DMS79 (cell line): ENCODE measurements around the gene ETV5.
"Not testable (repeated sequence)": the region's sequence is repeated elsewhere in the genome, so short reads cannot be mapped to it uniquely, and the experiment has no call there.

Experiments used
- DNase-seq: peaks from one replicate; lab custom pipeline; 2025; lab: John Stamatoyannopoulos, UW

ETV5 gene

DNA sequence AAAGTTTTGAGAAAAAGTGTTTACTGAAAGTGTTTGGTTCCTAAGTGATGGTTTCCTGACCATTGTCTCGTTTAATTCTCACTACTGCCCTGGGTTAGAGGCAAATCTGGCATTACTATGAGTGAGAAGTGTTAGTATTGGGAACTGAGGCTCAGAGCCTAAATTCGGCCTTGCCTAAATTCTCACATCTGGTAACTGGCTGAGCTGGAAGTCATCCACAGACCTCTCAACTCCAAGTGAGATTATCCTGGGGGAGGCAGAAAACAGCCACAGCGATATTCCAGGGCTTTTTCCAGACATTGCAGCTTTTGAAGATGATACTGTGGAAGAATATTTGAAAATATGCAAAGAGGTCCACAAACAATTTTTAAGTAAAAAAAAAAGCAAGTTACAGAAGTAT, 86.0 kb downstream of the ETV5 start:
- DNase-seq: no peak

DNA sequence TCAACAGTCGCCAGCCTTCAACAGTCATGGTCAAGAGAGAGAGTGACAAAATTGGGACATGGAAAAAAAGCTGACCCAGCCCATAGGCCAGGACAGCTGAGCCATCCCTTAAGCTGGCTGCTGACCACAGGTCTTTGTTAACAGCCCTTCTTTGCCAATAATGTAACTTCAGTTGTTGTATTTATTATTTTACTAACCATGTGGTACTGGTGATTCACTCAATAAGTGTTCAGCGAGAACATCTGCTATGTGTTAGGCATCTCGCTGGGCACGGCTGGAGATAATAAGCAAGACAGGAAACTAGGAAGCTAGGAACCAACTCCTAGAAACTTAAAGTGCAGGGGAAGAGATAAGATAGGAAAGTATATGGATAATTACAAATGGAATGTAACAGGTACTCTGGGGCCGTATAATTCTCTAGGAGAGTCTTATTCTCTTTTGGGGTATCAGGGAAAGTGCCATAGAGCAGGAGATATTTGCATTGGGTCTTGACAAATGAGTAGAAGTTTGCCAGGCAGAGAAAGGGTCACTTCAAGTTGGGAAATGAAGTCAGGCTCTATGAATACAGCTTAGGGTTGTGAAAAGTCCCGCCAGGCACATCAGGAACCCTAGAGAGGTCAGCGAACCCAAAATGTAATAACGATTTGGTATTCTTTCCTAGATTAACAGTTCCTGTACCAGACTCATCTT, 87.1 kb downstream of the ETV5 start:
- DNase-seq: no peak

DNA sequence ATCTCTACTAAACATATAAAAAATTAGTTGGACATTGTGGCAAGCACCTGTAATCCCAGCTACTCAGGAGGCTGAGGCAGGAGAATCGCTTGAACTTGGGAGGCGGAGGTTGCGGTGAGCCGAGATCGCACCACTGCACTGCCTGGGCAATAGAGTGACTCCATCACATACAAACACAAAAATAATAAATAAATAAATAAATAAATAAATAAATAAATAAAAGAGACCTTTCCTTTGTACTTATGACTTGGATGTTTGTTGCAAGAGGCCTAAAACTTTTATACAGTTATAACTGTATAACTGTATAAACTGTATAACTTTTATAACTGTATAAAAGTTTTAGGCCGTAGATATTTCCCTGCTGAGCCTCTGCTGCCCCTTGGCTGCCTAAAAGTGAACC, 87.6 kb downstream of the ETV5 start:
- not testable (repeated sequence) for DNase-seq

DNA sequence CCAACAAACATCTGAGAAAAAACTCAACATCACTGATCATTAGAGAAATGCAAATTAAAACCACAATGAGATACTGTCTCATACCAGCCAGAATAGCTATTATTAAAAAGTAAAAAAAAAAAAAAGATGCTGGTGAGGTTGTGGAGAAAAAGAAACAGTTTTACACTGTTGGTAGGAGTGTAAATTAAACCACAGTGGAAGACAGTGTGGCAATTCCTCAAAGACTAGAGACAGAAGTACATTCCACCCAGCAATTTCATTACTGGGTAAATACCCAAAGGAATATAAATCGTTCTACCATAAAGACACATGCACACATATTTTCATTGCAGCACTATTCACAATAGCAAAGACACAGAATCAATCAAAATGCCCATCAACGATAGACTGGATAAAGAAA, 89.6 kb downstream of the ETV5 start:
- DNase-seq: not testable (repeated sequence)

DNA sequence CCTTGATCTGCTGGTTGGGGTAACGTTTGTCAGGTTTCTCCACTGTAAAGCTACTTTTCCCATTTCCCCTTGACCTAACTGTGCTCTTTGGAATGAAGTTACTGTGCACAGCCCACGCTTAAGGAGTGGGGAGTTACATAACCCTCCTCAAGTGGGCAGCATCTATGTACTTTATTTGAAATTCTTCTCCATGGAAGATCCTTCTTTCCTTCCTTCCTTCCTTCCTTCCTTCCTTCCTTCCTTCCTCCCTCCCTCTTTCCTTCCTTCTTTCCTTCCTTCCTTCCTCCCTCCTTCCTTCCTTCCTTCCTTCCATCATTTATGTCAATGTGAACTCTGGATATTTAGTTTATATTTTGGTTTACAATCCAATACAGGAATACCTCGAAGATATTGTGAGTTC, 94.0 kb downstream of the ETV5 start:
- DNase-seq: no peak

DNA sequence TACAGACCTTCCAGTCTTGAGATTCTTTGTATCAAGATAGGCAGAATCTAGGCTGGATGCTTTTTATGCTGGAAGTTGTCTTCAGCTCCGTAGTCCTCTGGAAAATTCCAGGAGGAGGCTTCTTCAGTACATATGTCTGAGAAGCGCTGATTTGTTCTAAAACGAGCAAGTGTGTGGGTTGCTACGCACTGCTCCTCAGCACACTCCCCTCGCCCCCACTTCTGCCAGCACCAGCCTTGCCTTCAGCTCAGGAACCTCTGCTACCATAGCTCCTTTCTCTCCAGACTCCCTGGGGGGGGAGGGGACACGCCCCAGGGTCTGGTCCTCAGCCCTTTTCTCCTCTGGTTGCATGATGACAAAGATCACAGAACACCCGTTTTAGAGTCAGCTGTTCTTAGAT, 95.6 kb downstream of the ETV5 start:
- no peak for DNase-seq

DNA sequence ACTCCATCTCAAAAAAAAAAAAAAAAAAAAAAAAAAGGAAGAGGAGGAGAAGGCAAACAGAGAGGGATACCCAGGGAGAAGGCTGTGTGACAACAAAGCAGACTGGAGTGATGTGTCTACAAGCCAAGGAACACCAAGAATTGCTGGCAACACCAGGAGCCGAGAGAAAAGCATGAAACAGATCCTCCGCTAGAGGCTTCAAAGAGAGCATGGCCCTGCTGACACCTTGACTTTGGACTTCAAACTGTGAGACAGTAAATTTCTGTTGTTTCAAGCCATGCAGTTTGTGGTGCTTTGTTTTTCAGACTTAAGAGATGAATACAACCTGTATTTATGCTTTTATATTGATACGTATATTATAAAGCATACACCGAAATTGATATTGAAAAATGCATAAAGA, 96.8 kb downstream of the ETV5 start:
- DNase-seq: no peak

DNA sequence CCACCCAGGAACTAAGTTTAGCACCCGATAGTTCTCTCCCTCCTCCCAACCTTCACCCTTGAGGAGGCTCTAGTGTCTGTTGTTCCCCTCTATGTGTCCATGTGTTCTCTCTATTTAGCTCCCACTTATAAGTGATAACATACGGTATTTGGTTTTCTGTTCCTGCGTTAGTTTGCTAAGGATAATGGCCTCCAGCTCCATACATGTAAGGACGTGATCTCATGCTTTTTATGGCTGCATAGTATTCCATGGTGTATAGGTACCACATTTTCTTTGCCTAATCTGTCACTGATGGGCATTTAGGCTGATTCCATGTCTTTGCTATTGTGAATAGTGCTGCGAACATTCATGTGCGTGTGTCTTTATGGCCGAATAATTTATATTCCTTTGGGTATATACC, 104.2 kb downstream of the ETV5 start:
- DNase-seq: no peak

DNA sequence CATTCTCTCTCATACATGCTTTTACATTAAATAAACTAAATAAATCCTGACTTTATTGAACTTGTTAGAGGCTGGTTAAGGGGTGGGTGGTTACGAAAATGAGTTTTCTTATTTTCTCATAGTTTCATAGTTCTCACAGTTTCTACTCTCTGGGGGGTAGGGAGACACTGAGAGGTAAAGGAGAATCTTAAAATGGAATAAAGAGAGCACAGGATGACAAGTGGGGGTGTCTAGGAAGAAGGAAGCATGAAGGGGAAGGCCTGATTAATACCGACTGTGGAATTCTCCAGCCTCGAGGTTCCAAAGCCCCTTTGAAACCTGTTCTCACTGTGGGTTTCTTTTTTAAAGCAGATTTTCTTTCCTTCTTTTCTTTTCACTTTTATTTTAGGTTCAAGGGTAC, 104.7 kb downstream of the ETV5 start:
- DNase-seq: no peak

DNA sequence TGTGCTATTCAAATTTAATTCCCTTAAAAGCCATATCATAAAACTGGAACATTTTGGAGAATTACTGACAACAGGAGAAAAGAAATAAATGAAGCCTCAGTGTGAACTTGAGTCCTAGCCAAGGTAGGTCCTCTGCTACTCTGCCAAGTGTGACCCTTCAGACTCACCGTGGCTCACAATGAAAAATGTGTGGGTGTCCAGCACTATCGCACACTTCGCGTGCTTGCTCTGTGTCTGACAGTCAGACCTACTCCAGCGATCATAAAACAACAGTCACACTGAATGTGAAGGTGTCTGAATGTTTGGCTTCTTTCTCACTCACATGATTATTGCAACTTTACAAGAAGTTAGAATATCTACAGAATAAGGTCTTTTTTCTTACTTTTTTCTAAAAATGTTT, 105.3 kb downstream of the ETV5 start:
- no peak for DNase-seq

DNA sequence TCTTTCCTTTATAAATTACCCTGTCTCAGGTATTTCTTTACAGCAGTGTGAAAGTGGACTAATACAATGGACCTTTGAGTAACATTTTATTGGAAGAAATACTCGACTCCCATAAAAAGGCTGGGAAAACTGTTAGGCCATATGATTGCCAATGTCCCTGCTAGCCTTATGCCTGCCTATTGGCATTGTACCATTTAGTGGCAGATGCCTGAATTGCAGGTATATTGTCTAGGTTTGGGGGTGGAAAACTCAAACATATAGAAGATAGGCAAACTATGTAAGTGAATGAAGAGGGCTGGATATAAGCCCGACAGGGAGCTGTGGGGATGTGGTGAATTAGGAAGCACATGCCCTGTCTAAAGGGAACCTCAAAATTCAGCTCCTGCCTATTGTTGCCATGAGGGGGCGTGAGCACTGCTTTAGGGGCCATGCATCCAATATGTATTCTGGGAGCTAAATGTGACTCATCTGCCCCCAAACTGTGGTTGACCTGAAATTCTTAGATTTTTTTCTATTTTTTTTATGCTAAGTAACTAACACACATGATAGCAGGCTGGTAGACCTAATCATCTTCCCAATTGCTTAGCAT, 105.9 kb downstream of the ETV5 start:
- no peak for DNase-seq

DNA sequence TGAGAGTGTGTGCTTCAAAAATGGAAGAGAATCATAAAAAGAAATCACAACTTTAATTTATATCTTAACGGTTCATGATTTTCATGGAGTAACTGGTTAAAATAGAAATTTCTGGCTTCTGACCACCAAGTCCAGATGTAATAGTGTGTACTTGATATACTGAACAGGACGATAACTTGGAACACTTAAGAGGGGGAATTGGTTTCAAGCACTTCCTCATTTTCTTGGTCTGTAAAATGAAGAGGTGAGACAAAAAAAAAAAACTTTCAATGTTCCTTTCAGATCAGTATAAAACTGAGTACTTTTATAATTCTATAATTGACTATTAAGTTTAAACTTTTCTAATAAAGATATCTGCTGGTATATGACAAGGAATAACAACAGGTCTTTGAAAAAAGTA, 107.0 kb downstream of the ETV5 start:
- DNase-seq: no peak

DNA sequence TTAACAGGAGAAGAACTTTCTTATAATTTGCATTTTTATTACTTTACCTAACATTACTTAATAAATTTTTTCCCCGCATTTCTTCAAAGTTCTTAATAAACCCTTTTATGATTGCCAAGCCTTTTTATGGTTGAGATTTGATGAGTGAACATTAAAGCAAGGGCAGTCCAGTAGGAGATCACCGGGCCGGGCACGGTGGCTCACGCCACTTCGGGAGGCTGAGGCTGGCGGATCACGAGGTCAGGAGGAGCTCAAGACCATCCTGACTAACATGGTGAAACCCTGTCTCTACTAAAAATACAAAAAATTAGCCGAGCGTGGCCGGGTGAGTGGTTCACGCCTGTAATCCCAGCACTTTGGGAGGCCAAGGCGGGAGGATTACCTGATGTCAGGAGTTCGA, 109.7 kb downstream of the ETV5 start:
- DNase-seq: no peak

DNA sequence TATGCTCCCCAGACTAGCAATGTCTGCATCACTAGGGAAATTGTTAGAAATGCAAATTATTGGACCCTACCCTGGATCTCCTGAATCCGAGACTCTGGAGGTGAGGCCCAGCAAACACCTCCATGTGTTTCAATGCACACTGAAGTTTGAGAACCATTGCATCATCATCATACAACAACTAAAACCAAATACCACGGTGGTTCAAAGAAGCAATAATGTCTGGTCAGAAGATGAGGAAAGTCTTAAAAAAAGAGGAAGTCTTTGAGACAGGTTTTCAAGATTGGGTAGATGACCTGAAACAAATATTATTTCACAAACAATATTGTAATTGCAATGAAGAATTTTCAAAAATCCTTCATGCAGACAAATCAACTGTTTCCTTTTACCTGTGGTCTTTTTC, 110.8 kb downstream of the ETV5 start:
- DNase-seq: no peak

DNA sequence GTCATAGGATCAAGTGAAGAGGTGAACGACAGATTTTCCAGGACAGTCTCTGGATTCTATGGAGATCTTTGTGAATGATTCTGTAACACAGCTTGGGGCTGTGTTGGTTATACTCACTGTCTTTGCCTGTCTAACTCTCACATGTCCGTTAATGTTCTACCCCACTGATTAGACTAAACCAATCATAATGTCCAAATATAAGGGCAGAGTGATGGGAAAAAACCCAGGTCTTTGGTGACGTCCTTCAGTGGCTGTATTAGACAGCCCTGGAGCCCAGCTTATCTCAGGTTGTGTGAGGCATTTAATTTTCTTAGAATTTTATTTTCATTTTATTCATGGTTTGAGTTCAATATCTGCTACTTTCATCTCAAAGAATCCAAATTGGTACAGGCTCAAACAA, 111.8 kb downstream of the ETV5 start:
- DNase-seq: no peak
